ENCODE results near the gene ST8SIA6.
"Not testable (repeated sequence)": the region's sequence is repeated elsewhere in the genome, so short reads cannot be mapped to it uniquely, and the experiment has no call there.

The ST8SIA6 gene

DNA sequence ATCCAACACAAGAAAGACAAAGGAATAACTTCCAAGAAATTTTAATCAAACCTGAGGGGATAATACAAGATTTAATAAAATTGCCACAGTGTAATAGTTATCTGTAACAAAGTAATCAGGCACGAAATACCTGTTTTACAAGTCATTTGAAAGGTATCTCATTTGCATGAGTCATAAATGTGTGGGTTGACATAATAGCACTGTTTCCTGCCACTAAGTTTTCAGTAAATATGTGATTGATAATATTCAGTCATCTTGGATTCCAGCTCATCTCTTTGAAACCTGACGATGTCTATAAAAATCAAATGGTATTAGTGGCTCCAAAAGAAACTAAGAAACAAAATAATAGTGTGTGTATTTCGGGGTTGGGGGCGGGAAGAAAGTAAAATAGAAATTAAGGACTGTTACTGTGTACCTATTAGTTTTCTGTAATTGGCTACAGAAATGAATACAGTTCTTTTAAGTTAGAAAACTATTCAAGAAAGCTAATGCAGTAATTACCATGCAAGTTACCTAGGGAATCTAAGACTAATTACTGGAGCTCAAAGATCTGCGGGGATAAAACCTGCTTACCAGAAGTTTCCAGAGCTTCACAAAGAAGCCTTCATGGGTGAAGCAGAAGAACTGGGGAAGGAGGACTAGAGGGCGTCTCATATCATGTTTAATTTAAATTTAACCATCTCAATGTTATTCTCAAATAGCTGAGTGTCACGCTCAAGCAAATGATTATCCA is 100.7 kb downstream of the ST8SIA6 start:
- H3K27me3 ChIP-seq (ENCODE audit: low read depth), result no peaks in the 10 kb centered on the region
- H3K4me3 ChIP-seq, result no peak overlapping the region
- in situ Hi-C loops (cut with MboI; ENCODE audit: low sequenced_read_pairs), result no loop called here
- H3K4me1 ChIP-seq, result peaks cover 5% of the 10 kb centered on the region
- no peaks in the 10 kb centered on the region for H3K9me3 ChIP-seq
- no peak for DNase-seq (ENCODE audit: low spot score in 2 of 2)
- H3K36me3 ChIP-seq (replicated peaks), result no peaks in the 10 kb centered on the region

DNA sequence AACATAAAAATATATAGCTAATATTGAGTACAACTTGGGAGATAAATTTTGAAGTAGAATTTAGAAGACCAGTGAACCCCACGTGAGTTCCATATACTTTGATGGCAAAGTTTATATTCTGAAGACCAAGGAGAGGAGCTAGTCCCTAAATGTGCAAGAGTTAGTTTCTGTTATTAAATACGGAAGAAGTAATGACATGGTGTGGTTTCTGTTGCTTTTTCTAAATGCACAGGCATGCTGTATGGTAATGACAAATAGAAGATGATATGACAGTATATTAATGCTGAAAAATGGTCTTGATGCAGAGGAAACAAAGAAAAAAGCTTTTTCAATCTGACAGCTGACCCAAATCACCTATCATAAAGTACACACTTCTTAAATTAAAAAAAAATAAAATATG is 101.8 kb downstream of the ST8SIA6 start:
- Histone ChIP-seq H3K9me3 (no peaks in the 10 kb centered on the region), H3K4me1 (peaks cover 5% of the 10 kb centered on the region), H3K36me3 (replicated peaks) (no peaks in the 10 kb centered on the region), H3K4me3 (no peak overlapping the region), H3K27me3 (ENCODE audit: low read depth) (no peaks in the 10 kb centered on the region)
- in situ Hi-C loops (cut with MboI; ENCODE audit: low sequenced_read_pairs), result no loop called here
- DNase-seq (ENCODE audit: low spot score in 2 of 2), result no peak

GRCh38 chr10:17351506-17351905 is 102.9 kb downstream of the ST8SIA6 start:
- DNase-seq (ENCODE audit: low spot score in 2 of 2), result no peak
- Histone ChIP-seq H3K36me3 (replicated peaks) (no peaks in the 10 kb centered on the region), H3K27me3 (ENCODE audit: low read depth) (no peaks in the 10 kb centered on the region), H3K9me3 (no peaks in the 10 kb centered on the region), H3K4me1 (peaks cover 5% of the 10 kb centered on the region), H3K4me3 (no peak overlapping the region)
- in situ Hi-C loops (cut with MboI; ENCODE audit: low sequenced_read_pairs), result no loop called here

DNA sequence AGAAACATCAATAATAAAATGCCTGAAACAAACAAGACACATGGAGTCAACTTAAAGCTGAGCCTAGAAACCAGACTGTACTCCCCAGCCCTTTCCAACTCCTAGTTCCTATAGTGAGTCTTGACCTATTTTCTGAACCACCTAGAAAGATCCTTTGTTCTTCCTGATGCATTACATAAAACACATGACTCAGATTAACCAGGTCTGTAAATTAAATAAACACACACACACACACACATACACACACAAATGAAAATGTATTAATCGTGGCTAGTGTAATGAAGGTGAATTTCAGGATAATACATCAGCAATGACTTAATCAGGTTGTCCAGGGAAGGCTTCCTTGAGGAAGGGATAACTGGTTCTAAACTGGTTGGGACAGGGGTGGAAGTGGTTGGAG is 104.7 kb downstream of the ST8SIA6 start:
- in situ Hi-C loops (cut with MboI; ENCODE audit: low sequenced_read_pairs), result no loop called here
- Histone ChIP-seq H3K36me3 (replicated peaks) (no peaks in the 10 kb centered on the region), H3K27me3 (ENCODE audit: low read depth) (no peaks in the 10 kb centered on the region), H3K4me3 (no peak overlapping the region), H3K9me3 (no peaks in the 10 kb centered on the region), H3K4me1 (peaks cover 5% of the 10 kb centered on the region)
- DNase-seq (ENCODE audit: low spot score in 2 of 2), result no peak

DNA sequence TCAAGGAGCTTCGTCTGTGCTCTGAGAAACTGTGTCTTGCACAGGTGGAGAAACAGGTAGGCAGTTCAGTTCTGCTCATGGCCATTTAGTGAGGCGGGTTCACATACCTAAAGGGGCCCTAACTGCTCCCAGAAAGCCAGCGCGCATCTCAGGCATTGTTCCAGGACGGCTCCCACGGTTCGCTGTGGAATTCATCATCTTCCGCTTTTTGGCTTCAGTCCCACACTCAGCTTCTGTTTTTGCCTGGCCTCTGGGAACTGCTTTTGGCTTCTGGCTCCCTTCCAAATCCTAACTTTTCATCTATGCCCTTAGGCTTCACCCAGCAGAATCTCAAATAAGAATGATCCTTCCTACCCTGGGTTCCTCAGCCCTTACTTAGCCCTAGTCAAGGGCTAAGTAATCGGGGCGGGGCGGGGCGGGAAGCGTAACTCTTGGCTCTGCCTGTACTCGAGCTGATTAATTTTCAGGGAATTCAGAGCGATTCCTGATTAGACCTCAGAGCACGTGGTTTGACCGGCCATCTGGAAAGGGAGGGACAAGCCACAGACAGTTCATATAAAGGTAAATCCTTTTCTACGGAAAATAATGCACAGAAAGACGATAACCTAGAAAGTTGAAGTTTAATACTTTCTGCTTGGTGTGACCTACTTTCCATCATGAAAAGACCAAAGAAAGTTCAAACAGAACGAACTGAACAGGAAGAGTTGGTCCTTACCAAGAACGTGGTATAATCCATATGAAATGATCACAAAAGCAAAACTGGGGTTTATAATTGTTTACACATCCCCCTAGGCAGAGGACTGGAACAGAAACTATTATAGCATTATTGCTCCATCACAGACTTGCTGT is 105.7 kb downstream of the ST8SIA6 start:
- Histone ChIP-seq H3K36me3 (replicated peaks) (no peaks in the 10 kb centered on the region), H3K4me3 (no peak overlapping the region), H3K27me3 (ENCODE audit: low read depth) (no peaks in the 10 kb centered on the region), H3K9me3 (no peaks in the 10 kb centered on the region), H3K4me1 (peaks cover 5% of the 10 kb centered on the region)
- in situ Hi-C loops (cut with MboI; ENCODE audit: low sequenced_read_pairs), result no loop called here
- DNase-seq (ENCODE audit: low spot score in 2 of 2), result peak; percentile 40 to 65

DNA sequence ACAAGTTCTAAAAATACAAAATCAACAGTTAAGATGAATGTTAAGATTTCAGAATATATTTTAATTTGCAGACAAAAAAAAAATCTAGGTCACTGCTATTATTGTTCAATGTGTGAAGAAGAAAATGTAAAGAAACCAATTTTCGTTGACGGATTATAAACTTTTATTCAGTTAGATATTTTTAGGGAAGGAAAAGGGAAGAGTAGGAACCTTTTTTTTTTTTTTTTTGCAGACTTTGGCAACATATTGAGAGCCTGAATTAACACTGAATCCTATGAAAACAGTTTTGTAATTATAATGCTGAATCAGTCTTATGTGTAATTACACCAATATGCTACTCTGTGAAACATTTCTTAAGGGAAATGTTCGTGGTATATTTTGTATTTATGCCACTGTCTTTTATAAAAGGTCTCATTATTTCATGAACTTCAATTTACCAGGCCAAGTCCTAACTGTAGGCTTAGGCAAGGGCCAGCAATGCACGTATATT is 106.3 kb downstream of the ST8SIA6 start:
- Histone ChIP-seq H3K27me3 (ENCODE audit: low read depth) (no peaks in the 10 kb centered on the region), H3K9me3 (no peaks in the 10 kb centered on the region), H3K4me1 (peaks cover 5% of the 10 kb centered on the region), H3K4me3 (no peak overlapping the region), H3K36me3 (replicated peaks) (no peaks in the 10 kb centered on the region)
- DNase-seq (ENCODE audit: low spot score in 2 of 2), result no peak
- in situ Hi-C loops (cut with MboI; ENCODE audit: low sequenced_read_pairs), result no loop called here

DNA sequence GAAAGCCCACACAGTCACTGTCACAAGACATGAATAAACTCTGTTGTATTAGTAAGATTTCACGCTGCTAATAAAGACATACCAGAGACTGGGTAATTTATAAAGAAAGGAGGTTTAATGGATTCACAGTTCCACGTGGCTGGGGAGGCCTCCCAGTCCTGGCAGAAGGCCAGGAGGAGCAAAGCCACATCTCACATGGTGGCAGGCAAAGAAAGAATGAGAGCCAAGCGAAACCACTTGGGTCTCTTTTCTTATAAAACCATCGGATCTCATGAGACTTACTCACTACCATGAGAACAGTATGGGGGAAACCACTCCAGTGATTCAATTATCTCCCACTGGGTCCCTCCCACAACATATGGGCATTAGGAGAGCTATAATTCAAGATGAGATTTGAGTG is 110.2 kb downstream of the ST8SIA6 start:
- no peaks in the 10 kb centered on the region for H3K27me3 ChIP-seq (ENCODE audit: low read depth)
- no peak for DNase-seq (ENCODE audit: low spot score in 2 of 2)
- in situ Hi-C loops (cut with MboI; ENCODE audit: low sequenced_read_pairs), result no loop called here
- H3K9me3 ChIP-seq, result peaks cover 5% of the 10 kb centered on the region; the same call in 1 of the 2 replicates
- no peaks in the 10 kb centered on the region for H3K36me3 ChIP-seq (replicated peaks)
- peaks cover 4% of the 10 kb centered on the region for H3K4me1 ChIP-seq
- H3K4me3 ChIP-seq, result no peak overlapping the region

- H3K4me1 ChIP-seq, result no peaks in the 10 kb centered on the region
- no peak overlapping the region for H3K4me3 ChIP-seq
- no peak for DNase-seq (ENCODE audit: low spot score in 2 of 2)
- H3K9me3 ChIP-seq, result peaks cover 5% of the 10 kb centered on the region; the same call in 1 of the 2 replicates
- in situ Hi-C loops (cut with MboI; ENCODE audit: low sequenced_read_pairs), result no loop called here
- no peaks in the 10 kb centered on the region for H3K27me3 ChIP-seq (ENCODE audit: low read depth)
- no peaks in the 10 kb centered on the region for H3K36me3 ChIP-seq (replicated peaks)
Measured at GRCh38 chr10:17343118-17343517, 111.3 kb downstream of the ST8SIA6 start.

DNA sequence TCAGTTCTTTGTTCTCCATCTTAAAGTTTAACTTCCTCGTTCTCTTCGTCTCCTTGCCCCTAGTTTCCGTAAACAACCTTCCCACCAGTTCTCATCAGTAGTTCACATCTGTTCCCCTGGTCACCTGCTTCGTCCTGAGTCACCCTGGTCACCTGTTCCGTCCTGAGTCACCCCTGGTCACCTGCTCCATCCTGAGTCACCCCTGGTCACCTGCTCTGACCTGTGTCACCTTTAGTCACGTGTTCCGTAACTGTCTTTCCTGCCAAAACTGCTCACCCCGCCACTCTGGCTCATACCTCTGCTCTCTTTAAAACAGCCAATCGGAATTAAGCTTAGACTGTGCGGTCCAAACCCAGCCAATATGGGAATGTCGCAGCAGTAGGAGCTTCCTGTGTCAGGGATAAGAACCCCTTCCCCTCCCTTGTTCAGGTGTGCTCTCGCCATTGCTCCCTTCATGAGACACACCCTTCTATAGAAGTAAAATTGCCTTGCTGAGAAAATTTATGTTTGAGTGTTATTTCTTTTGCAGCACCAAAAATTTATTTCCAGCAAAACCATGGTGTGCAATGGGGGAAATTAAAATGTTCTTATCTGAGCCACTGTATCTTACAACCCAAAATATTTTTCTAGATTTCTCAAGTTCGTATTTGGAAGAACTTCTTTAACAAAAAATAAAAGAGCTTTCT is 114.1 kb downstream of the ST8SIA6 start:
- Histone ChIP-seq H3K4me3 (no peak overlapping the region), H3K9me3 (peaks cover 5% of the 10 kb centered on the region; the same call in 1 of the 2 replicates), H3K4me1 (no peaks in the 10 kb centered on the region), H3K27me3 (ENCODE audit: low read depth) (no peaks in the 10 kb centered on the region), H3K36me3 (replicated peaks) (no peaks in the 10 kb centered on the region)
- in situ Hi-C loops (cut with MboI; ENCODE audit: low sequenced_read_pairs), result no loop called here
- no peak for DNase-seq (ENCODE audit: low spot score in 2 of 2)

DNA sequence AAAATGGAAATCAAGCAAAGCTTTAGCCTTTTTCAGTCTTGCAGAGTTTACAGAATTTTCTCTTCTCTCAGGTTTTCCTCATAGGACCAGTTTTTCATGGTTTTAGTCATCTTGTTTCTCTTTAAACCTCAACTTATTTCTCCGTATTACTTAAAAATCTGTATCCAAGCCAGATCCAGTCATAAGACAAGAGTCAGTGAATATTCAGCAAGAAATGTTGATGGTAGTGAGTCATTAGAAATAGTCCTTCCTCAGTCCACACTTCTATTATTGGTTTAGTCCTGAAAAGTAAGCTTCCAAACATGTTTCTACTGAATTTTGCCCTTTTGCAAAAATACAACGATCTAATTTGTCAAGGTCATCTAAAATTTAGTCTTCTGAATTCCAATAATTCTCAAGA is 119.3 kb downstream of the ST8SIA6 start:
- in situ Hi-C loops (cut with MboI; ENCODE audit: low sequenced_read_pairs), result no loop called here
- no peaks in the 10 kb centered on the region; the same call in 1 of the 2 replicates for H3K27me3 ChIP-seq (ENCODE audit: low read depth)
- H3K4me1 ChIP-seq, result no peaks in the 10 kb centered on the region
- H3K9me3 ChIP-seq, result no peaks in the 10 kb centered on the region
- no peaks in the 10 kb centered on the region for H3K36me3 ChIP-seq (replicated peaks)
- no peak overlapping the region for H3K4me3 ChIP-seq
- DNase-seq (ENCODE audit: low spot score in 2 of 2), result no peak

GRCh38 chr10:17330501-17330900 is 123.9 kb downstream of the ST8SIA6 start:
- Histone ChIP-seq H3K27me3 (ENCODE audit: low read depth) (no peaks in the 10 kb centered on the region; the same call in 1 of the 2 replicates), H3K4me1 (no peaks in the 10 kb centered on the region), H3K36me3 (replicated peaks) (no peaks in the 10 kb centered on the region), H3K4me3 (no peak overlapping the region), H3K9me3 (0 out of 2 replicates have a peak, but pooled peaks cover 3% of the 10 kb centered on the region)
- DNase-seq (ENCODE audit: low spot score in 2 of 2), result no peak
- in situ Hi-C loops (cut with MboI; ENCODE audit: low sequenced_read_pairs), result no loop called here

DNA sequence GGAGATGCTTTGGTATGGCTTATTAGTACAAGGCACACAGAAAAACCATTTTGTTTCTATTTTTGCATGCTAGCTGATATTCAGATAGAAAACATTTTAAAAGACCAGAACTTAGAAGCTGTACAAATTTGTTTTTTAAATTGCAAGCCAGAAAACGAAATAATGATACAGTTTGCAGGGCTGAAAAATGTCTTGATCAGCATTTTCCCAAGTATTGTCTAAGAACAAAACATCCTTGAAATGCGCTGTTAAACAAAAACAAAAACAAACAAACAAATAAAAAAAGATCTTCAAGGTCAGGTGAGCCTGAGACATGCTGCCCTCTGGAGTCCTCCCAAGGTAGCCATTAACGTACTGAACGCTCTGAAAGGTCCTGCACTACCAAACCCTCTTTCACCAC is 128.0 kb downstream of the ST8SIA6 start:
- in situ Hi-C loops (cut with MboI; ENCODE audit: low sequenced_read_pairs), result no loop called here
- 0 out of 2 replicates have a peak, but pooled peaks cover 3% of the 10 kb centered on the region for H3K9me3 ChIP-seq
- no peak overlapping the region for H3K4me3 ChIP-seq
- peaks cover 2% of the 10 kb centered on the region; the same call in 1 of the 2 replicates for H3K27me3 ChIP-seq (ENCODE audit: low read depth)
- no peaks in the 10 kb centered on the region for H3K36me3 ChIP-seq (replicated peaks)
- no peaks in the 10 kb centered on the region for H3K4me1 ChIP-seq
- no peak for DNase-seq (ENCODE audit: low spot score in 2 of 2)

DNA sequence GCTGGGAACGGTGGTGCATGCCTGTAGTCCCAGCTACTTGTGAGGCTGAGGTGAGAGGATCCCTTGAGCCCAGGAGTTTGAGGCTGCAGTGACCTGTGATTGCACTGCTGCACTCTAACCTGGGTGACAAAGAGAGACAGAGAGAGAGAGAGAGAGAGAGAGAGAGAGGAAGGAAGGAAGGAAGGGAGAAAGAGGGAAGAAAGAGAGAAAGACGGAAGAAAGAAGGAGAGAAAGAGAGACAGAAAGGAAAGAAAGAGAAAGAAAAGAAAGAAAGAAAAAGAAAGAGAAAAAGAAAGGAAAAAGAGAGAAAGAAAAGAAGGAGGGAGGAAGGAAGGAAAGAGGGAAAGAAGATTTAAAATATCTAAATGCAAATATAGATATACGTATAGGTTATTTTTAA is 132.4 kb downstream of the ST8SIA6 start:
- in situ Hi-C loops (cut with MboI; ENCODE audit: low sequenced_read_pairs); H3K4me1 ChIP-seq; H3K36me3 ChIP-seq (replicated peaks); H3K9me3 ChIP-seq; H3K27me3 ChIP-seq (ENCODE audit: low read depth); DNase-seq (ENCODE audit: low spot score in 2 of 2); H3K4me3 ChIP-seq: not testable (repeated sequence)

Data from HAP-1 (cell line).